ENCODE data around the gene TNFAIP8L3. TPM values are rescaled to one million over a fixed set of nuclear protein-coding genes. Genes with fewer than 3 reads are reported as not detected.

Gene TNFAIP8L3
- total and polyA plus RNA-seq, 3 donors from 2014 or later, result 5.1 to 17.3 (median 10.2) TPM

- Histone ChIP-seq H3K9me3 (no peaks in the 10 kb centered on the region), H3K27me3 (no peaks in the 10 kb centered on the region), H3K4me1 (peaks cover 18% of the 10 kb centered on the region), H3K4me3 (no peak overlapping the region), H3K27ac (no peak overlapping the region), H3K36me3 (ENCODE audit: low read depth, missing control alignments) (no peaks in the 10 kb centered on the region)
- intact Hi-C loops (cut with DNase I; ENCODE audit: low total_unique reads), result no loop called here
- 78 to 89% methylated on average over 1 of the region's 1 CpG for WGBS, 2 donors
- TF ChIP-seq POLR2A (IDR thresholded peaks at IDR 0.05), result no peak
- TF ChIP-seq CTCF (IDR thresholded peaks at IDR 0.05), result no peak
- no peak for DNase-seq
Measured at GRCh38 chr15:51137024-51137423, 42.3 kb upstream of the TNFAIP8L3 start.

DNA sequence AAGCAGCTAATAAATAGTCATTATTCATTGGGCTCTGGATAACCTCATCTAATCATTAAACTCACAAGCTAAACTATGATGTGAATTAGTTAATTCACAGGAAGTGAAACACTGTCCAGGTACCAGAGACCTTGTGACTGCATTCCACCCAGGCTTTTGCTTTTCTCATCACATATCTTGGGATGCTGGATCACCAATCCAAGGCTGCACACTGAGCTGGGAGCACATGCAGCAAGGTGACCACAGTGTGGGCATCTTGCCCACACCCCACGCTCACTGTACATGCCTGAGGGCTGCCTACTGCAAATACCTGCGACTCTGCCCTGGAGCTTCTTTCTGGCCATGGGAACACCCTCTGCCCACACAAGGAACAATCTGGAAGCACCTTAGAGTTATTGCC is 40.6 kb upstream of the TNFAIP8L3 start:
- no peak overlapping the region for H3K27ac ChIP-seq
- no peaks in the 10 kb centered on the region for H3K9me3 ChIP-seq
- H3K4me1 ChIP-seq, result peaks cover 18% of the 10 kb centered on the region
- H3K36me3 ChIP-seq (ENCODE audit: low read depth, missing control alignments), result no peaks in the 10 kb centered on the region
- WGBS, 2 donors, result 89 to 100% methylated on average over 1 to 2 of the region's 2 CpGs
- H3K4me3 ChIP-seq, result no peak overlapping the region
- no peaks in the 10 kb centered on the region for H3K27me3 ChIP-seq
- no peak for DNase-seq
- TF ChIP-seq POLR2A (IDR thresholded peaks at IDR 0.05) (no peak), CTCF (IDR thresholded peaks at IDR 0.05) (no peak)
- intact Hi-C loops (cut with DNase I; ENCODE audit: low total_unique reads), result no loop called here

DNA sequence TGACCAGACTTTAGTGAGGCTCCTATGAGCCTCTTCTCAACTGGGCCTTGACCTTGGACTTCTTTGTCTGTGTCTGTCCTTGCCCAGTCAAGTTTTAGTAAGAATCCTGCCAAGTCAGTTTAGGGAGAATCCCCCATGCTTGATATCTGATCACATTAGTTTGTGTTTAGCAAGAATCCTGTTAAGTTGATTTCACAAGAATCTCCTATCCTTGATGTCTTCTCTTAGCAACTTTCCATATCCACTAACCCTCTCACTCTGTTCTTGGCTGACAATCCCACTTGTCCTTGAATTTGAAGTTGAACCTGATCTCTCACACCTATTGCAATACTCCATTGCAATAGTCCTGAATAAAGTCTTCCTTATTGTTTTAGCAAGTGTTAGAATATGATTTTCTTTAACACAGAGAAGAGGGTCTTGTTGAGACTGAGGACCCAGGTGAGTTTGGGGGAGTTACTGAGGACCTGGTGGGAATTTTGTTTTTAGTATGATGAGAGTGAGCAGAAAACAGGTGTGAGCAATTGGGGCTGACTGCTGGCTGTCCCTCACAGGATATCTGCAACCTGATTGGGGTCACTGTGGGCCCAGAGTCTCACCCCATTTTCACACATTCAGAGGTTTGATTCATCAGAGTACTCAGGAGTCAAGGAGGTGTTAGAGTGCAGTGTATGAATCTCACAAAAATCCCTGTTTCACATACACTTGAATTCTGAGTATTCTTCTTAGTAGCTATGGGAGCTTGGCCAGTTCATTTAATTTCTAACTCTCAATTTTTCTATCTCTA is 39.9 kb upstream of the TNFAIP8L3 start:
- TF ChIP-seq CTCF (IDR thresholded peaks at IDR 0.05) (no peak), POLR2A (IDR thresholded peaks at IDR 0.05) (no peak)
- H3K4me3 ChIP-seq, result no peak overlapping the region
- H3K27ac ChIP-seq, result no peak overlapping the region
- no peaks in the 10 kb centered on the region for H3K9me3 ChIP-seq
- peaks cover 18% of the 10 kb centered on the region for H3K4me1 ChIP-seq
- intact Hi-C loops (cut with DNase I; ENCODE audit: low total_unique reads), result no loop called here
- DNase-seq, result no peak
- H3K27me3 ChIP-seq, result no peaks in the 10 kb centered on the region
- no peaks in the 10 kb centered on the region for H3K36me3 ChIP-seq (ENCODE audit: low read depth, missing control alignments)

DNA sequence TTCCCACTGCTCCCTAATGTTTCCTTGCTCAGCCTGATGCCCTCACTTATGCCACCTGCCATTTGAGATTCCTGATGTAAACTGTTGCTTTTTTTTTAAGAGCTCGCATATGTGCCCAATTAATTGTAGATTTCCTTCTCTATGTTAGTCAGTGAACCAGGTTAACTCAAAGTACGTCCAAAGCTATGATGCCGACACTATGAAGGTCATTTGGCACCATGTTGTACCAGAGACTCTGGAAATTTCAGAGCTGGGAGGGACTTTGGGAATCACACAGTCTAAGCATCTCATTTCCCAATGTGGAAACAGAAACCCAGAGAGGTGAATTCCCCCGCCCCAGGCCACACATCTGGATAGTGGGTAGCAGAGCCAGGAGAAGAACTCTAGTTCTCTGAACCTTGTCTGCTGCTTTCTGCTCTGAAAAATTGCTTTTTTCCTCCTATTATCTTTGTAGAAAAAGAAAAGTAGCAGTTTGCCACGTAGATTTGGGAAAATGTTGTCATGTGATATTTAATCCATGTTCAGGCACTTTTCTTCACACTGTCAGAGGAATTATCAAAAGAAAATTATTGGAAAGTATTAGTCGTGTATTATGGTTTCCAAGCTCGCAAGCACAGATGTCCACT is 38.5 kb upstream of the TNFAIP8L3 start:
- peak overlapping the region; percentile 40 to 77 for H3K27ac ChIP-seq
- no peak for TF ChIP-seq CTCF (IDR thresholded peaks at IDR 0.05)
- no peak for TF ChIP-seq POLR2A (IDR thresholded peaks at IDR 0.05)
- no peak for DNase-seq
- H3K4me3 ChIP-seq, result no peak overlapping the region
- intact Hi-C loops (cut with DNase I; ENCODE audit: low total_unique reads), result no loop called here
- no peaks in the 10 kb centered on the region for H3K36me3 ChIP-seq (ENCODE audit: low read depth, missing control alignments)
- no peaks in the 10 kb centered on the region for H3K9me3 ChIP-seq
- 53 to 54% methylated on average over 7 of the region's 7 CpGs for WGBS, 2 donors
- H3K27me3 ChIP-seq, result no peaks in the 10 kb centered on the region
- H3K4me1 ChIP-seq, result peaks cover 18% of the 10 kb centered on the region
